ES-I3 (cell line): ENCODE results near the gene SMIM24.
A peak's percentile ranks its signal among the peaks of the same experiment; 100 is the strongest.

Source experiments
- H3K36me3 ChIP-seq: 2 replicates; pipeline ENCODE4 v1.6.1; 2013; ENCODE audit warnings: mild to moderate bottlenecking, low read length, control low read depth, moderate library complexity; ENCODE audit not compliant: insufficient read depth
- H3K4me1 ChIP-seq: 2 replicates; pipeline ENCODE4 v1.6.1; 2013; ENCODE audit warnings: mild to moderate bottlenecking, control low read depth, low read length; ENCODE audit not compliant: insufficient read depth
- H3K9ac ChIP-seq: 2 replicates; pipeline ENCODE4 v1.6.1; 2013; ENCODE audit warnings: low read depth, mild to moderate bottlenecking, low read length, moderate library complexity
- H3K9me3 ChIP-seq: 2 replicates; pipeline ENCODE4 v1.6.1; 2013; ENCODE audit warnings: mild to moderate bottlenecking, low read length, moderate library complexity; ENCODE audit not compliant: control insufficient read depth, insufficient read depth

Gene SMIM24

DNA sequence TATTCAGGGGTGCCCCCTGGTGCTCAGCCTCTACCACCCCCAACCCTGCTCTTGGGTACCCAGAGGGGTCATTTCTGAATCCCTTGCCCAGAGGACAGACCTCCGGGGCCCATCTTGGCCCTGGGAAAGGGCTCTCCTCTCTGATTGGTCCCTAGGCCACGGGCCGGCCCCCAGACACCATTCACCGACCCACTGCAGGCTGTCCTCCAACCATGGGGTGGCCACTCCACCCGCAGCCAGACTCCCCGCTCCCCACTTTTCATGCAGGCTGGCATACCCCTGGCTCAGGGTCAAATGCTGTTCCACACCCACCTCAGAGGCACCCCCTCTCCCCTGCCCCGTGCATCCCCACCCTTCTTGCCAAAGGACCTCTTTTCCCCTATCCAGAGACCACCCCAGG is 14.8 kb downstream of the SMIM24 start:
- H3K9me3 ChIP-seq: peaks cover 4% of the 10 kb centered on the region
- H3K9ac ChIP-seq: no peak overlapping the region
- no peaks in the 10 kb centered on the region for H3K36me3 ChIP-seq
- no peaks in the 10 kb centered on the region for H3K4me1 ChIP-seq

DNA sequence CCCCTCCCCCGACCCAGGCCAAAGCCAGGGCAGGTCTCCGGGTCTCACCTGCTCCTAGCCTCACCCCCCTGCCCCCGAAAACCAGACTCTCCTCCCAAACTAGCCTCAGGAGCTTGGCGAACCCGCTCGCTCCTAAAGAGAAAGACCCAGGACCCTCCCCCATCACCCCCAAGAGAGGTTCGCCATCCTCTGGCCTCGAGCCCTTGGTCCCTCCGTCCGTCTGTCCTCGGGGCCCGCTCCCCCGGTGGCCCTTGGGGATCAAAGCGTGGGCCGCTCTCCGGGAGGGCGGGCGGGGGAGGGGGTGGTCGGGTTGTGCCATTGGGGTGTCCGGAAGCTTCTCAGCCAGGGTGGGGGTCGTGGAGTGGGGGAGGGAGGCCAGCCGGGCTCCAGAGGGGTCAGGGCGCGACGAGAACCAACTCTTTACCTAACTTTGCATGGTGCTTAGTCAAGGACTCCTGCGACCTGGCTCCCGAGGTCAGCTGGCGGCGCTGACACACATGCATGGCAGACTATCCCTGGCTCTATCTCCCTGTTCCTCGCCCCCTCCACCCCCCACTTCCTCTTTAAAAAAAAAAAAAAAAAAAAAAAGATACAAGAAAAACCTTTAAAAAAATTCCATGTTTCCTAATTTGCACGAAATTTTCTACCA is 15.6 kb downstream of the SMIM24 start:
- Histone ChIP-seq H3K9me3 (peaks cover 4% of the 10 kb centered on the region), H3K4me1 (peaks cover 3% of the 10 kb centered on the region; the same call in 1 of the 2 replicates), H3K36me3 (no peaks in the 10 kb centered on the region), H3K9ac (no peak overlapping the region; the same call in 1 of the 2 replicates)

DNA sequence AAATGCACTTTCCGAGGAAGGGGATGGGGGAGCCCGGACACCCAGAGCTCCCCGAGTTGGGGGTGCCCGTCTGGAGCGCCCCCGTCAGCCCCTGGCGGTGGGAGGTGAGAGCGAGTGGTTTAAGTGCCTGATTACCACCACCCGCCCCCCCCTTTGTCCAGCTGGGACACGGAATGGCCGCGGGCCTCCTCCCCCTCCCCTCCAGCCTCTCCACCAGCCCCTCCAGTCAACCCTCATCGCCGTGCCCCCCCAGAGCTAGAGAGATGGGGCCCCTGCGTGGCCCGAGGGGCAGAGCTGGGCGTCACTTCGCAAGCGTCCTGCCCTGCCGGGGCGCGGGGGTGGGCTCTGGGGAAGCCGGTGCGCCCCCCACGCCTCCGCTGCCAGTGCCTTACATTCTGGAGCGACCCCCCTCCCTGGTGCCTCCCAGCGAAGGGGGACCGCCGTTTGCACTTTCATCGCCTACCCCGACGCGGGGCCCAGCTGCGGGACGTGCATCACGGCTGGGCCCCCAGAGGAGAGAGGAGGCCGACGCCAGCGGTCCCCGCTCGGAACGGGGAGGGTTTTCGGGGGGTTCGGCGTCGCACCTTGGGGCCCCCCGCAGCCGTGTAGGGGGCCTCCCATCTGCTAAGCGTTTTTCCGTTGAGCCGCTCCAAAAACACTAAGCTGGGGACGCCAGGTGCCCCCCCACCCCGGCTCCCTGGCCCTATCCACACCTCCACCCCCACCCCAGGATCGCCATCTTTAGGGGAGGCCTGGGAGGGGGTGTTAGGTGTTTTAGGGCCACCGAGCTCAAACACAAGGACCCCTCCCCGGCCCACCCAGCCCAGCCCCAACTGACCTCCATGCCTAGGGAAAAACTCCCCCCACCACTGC is 16.4 kb downstream of the SMIM24 start:
- Histone ChIP-seq H3K36me3 (no peaks in the 10 kb centered on the region), H3K9me3 (peaks cover 4% of the 10 kb centered on the region), H3K4me1 (peaks cover 3% of the 10 kb centered on the region; the same call in 1 of the 2 replicates), H3K9ac (peak overlapping the region; percentile 42; the same call in 1 of the 2 replicates)

- peaks cover 9% of the 10 kb centered on the region; the same call in 1 of the 2 replicates for H3K4me1 ChIP-seq
- peaks cover 4% of the 10 kb centered on the region for H3K9me3 ChIP-seq
- H3K9ac ChIP-seq: peak overlapping the region; percentile 42; the same call in 1 of the 2 replicates
- no peaks in the 10 kb centered on the region for H3K36me3 ChIP-seq
These were observed 17.2 kb downstream of the SMIM24 start for GRCh38 chr19:3462991-3463713.

DNA sequence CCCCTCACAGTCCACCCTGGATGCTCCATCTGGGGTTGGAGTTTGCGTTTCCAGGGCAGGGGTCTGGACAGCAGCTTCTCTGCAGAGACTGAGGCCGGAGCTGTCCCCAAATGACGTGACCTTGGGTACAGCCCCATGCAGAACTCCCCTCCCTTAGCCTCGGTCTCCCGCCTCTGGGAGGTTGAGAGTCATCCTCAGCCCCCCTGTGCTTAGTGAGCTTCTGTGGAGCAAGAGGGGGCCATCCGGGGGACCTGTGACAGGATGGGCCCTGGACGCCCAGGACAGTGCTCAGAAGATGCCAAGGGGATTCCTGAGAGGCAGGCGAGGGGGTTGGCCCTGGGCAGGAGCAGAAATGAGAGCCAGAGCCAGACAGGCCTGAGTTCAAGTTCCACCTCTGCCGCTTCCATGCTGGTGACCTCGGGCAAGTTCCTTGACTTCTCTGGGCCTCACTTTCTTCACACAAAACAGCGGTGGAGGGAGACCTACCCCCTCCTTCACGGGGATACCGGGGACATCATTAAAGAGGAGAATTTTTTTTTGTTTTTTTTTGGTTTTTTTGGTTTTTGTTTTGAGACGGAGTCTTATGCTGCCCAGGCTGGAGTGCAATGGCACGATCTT is 20.3 kb downstream of the SMIM24 start:
- Histone ChIP-seq H3K36me3 (no peaks in the 10 kb centered on the region), H3K9me3 (no peaks in the 10 kb centered on the region), H3K4me1 (peaks cover 15% of the 10 kb centered on the region; the same call in 1 of the 2 replicates), H3K9ac (no peak overlapping the region)

GRCh38 chr19:3459089-3459881 is 21.0 kb downstream of the SMIM24 start:
- Histone ChIP-seq H3K9ac (peak overlapping the region; percentile 48; the same call in 1 of the 2 replicates), H3K36me3 (no peaks in the 10 kb centered on the region), H3K4me1 (peaks cover 15% of the 10 kb centered on the region; the same call in 1 of the 2 replicates), H3K9me3 (no peaks in the 10 kb centered on the region)

DNA sequence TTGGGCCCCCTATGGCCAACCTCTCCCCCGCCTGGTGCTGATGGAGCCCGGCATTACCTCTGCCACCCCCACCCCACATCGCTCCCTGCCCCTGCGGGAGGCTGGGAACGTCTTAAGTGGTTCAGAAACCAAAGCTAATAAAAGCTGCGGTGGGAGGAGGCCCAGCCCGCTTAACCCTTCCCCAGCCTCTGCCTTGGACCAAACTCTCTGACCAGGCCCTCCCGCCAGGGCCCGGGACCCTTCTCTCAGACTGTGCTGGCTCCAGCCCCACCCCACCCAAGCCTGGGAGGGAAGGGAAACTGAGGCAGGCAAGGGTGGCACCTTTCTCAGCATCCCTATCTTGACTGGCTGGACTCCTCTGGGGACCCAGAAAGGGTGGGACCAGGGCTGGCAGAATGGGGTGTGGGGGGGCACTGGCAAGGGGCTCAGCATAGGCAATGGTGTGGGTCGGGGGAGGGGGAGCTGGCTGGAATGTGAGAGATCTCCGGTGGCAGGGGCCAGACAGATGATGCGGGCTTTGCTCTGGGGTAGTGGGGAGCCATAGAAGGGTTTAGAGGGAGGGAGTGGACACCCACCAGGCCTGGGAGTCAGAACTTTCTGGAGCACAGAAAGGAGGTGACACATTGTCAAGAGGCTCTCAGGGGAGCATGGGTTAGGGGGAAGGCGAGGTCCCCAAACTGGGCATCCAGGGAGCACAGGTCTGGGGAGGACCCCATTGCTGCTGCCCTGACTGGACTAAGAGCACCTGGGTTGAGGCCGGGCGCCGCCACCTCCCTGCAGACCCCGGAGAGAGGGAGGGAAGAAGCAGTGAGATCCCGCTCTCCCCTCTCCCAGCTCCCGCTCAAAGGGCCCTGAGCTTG is 21.9 kb downstream of the SMIM24 start:
- H3K9ac ChIP-seq: peak overlapping the region; percentile 48; the same call in 1 of the 2 replicates

GRCh38 chr19:3457528-3458228 is 22.6 kb downstream of the SMIM24 start:
- Histone ChIP-seq H3K9me3 (no peaks in the 10 kb centered on the region), H3K9ac (peak overlapping the region; percentile 24; the same call in 1 of the 2 replicates), H3K4me1 (peaks cover 15% of the 10 kb centered on the region; the same call in 1 of the 2 replicates), H3K36me3 (no peaks in the 10 kb centered on the region)

More for the DNA sequence above, 21.9 kb downstream of the SMIM24 start:
- Histone ChIP-seq H3K9me3 (no peaks in the 10 kb centered on the region), H3K4me1 (peaks cover 15% of the 10 kb centered on the region; the same call in 1 of the 2 replicates), H3K36me3 (no peaks in the 10 kb centered on the region)

DNA sequence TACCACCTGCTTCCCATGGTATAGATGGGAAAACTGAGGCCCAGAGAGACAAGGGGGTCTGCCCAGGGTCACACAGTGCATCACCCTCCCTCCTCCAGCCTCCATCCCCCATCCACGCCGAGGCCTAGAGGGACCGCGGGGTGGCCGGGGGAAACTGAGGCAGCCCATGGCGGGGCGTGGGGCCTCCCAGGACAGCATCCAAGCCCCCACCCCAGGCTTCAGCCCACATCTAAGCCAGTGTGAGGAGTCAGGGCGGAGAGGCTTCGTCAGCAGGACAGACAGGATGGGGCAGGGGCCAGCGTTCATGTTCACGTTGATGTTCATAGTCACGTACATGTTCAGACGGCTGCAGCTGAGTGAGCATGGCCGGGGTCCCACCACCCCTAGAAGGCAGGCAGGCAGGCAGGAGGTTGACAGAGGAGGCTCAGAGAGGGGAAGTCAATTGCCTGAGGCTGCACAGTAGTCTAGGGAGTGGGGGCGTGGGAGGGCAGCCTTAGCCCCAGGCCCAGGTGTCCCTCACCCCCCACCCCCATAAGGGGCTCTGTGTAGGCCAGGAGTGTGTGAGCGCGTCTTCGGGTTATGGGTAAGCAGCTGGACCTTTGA is 23.3 kb downstream of the SMIM24 start:
- no peak overlapping the region for H3K9ac ChIP-seq
- H3K4me1 ChIP-seq: peaks cover 15% of the 10 kb centered on the region; the same call in 1 of the 2 replicates
- no peaks in the 10 kb centered on the region for H3K9me3 ChIP-seq
- no peaks in the 10 kb centered on the region for H3K36me3 ChIP-seq

GRCh38 chr19:3455960-3456601 is 24.2 kb downstream of the SMIM24 start:
- no peak overlapping the region for H3K9ac ChIP-seq
- H3K36me3 ChIP-seq: no peaks in the 10 kb centered on the region
- no peaks in the 10 kb centered on the region for H3K9me3 ChIP-seq
- H3K4me1 ChIP-seq: peaks cover 15% of the 10 kb centered on the region; the same call in 1 of the 2 replicates

- Histone ChIP-seq H3K9ac (no peak overlapping the region), H3K9me3 (no peaks in the 10 kb centered on the region), H3K36me3 (no peaks in the 10 kb centered on the region), H3K4me1 (peaks cover 15% of the 10 kb centered on the region; the same call in 1 of the 2 replicates)
These were observed 24.9 kb downstream of the SMIM24 start for GRCh38 chr19:3455393-3455955.
